Lower leg skin (tissue), 3 donors: Measurements from ENCODE around the gene PTPRN2.

Source experiments
- POLR2A ChIP-seq, 2 donors: fragments of 450-650 bp; IDR thresholded peaks; one replicate each; pipeline ENCODE4 v1.6.1; 2016 to 2017; ENCODE audit warnings: antibody characterized with exemption in 2 of 2, mild to moderate bottlenecking in 1 of 2, moderate library complexity in 1 of 2
- TF ChIP-seq, protein P1 (sequence below), 3 donors: fragments of 450-650 bp; IDR thresholded peaks; one replicate each; pipeline ENCODE4 v1.5.1; 2016; ENCODE audit warnings: antibody characterized with exemption in 3 of 3, mild to moderate bottlenecking in 3 of 3, moderate library complexity in 2 of 3

DNA sequence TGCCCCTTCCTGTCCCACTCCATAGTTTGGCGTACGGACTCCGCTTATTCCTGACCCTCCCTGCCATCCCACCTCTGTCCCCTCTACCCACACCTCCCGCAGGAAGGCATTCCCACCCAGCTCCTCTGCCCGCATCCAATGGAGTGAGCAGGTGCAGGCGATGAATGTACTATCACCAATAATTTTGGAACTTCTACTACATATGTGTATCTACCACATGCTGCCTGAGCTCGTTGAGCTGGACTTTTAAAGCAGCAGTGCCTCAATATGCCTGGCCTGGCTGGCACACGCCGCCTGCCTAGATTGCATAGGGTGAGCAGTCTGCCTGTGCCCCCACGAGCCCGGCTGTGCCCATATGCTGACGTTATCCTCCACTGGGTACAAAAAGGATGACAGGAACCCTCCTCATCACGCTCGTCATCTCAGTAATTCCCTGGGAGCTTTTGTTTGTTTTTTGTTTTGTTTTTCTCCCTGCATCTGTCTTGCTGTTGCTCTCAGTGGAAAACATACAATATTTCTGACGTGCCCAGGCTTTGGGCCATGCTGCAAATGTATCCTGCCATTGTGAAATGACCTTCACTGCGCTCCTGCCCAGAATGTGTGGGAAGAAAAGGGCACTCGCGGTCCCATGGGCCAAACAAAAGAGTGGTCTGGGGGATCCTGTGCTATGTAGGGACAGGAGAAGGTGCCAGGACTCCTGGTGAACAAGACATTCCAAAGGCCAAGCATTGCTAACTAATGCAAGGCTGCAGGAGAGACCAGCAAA lies 302.8 kb downstream of the PTPRN2 start:
- TF ChIP-seq, protein P1, sequence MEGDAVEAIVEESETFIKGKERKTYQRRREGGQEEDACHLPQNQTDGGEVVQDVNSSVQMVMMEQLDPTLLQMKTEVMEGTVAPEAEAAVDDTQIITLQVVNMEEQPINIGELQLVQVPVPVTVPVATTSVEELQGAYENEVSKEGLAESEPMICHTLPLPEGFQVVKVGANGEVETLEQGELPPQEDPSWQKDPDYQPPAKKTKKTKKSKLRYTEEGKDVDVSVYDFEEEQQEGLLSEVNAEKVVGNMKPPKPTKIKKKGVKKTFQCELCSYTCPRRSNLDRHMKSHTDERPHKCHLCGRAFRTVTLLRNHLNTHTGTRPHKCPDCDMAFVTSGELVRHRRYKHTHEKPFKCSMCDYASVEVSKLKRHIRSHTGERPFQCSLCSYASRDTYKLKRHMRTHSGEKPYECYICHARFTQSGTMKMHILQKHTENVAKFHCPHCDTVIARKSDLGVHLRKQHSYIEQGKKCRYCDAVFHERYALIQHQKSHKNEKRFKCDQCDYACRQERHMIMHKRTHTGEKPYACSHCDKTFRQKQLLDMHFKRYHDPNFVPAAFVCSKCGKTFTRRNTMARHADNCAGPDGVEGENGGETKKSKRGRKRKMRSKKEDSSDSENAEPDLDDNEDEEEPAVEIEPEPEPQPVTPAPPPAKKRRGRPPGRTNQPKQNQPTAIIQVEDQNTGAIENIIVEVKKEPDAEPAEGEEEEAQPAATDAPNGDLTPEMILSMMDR (IDR thresholded peaks at IDR 0.05) = no peak
- no peak for TF ChIP-seq POLR2A (IDR thresholded peaks at IDR 0.05)
